ENCODE data around the gene NBPF6. TPM values are rescaled to one million over a fixed set of nuclear protein-coding genes. Genes with fewer than 3 reads are reported as not detected.
A peak's percentile ranks its signal among the peaks of the same experiment; 100 is the strongest.
"Not testable (repeated sequence)": the region's sequence is repeated elsewhere in the genome, so short reads cannot be mapped to it uniquely, and the experiment has no call there.

The NBPF6 gene, protein sequence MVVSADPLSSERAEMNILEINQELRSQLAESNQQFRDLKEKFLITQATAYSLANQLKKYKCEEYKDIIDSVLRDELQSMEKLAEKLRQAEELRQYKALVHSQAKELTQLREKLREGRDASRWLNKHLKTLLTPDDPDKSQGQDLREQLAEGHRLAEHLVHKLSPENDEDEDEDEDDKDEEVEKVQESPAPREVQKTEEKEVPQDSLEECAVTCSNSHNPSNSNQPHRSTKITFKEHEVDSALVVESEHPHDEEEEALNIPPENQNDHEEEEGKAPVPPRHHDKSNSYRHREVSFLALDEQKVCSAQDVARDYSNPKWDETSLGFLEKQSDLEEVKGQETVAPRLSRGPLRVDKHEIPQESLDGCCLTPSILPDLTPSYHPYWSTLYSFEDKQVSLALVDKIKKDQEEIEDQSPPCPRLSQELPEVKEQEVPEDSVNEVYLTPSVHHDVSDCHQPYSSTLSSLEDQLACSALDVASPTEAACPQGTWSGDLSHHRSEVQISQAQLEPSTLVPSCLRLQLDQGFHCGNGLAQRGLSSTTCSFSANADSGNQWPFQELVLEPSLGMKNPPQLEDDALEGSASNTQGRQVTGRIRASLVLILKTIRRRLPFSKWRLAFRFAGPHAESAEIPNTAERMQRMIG
- total RNA-seq (not detected), polyA plus RNA-seq (not detected)

DNA sequence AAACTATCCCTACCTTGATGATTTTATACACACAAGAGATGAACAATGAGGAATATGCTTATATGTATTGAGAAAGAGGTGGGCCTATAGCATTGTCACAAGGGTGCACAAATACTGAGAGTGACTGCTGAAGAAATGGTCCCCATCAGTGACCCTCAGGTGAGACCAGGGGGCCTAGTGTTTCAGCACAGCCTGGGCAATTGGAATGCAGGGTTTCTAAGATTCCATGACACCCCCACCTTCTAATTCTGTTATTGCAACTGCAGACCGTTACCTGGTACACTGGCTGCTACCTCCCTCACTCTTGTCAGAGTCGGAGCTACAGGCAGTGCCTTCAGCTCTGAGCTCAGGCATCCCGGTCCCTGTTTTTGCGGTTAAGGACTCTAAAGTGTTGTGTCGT, at the start of gene NBPF6:
NBPF6 (plus strand) TSS at position 301 of the 400 bp plus-strand sequence. CDS start 259 bp downstream, outside the sequence.
- 50% methylated on average over 1 of the region's 5 CpGs; no CpG with 5 or more reads in 1 of the 2 donors for WGBS, 2 donors
- intact Hi-C loops (cut with DNase I); FAIRE-seq: not testable (repeated sequence)

DNA sequence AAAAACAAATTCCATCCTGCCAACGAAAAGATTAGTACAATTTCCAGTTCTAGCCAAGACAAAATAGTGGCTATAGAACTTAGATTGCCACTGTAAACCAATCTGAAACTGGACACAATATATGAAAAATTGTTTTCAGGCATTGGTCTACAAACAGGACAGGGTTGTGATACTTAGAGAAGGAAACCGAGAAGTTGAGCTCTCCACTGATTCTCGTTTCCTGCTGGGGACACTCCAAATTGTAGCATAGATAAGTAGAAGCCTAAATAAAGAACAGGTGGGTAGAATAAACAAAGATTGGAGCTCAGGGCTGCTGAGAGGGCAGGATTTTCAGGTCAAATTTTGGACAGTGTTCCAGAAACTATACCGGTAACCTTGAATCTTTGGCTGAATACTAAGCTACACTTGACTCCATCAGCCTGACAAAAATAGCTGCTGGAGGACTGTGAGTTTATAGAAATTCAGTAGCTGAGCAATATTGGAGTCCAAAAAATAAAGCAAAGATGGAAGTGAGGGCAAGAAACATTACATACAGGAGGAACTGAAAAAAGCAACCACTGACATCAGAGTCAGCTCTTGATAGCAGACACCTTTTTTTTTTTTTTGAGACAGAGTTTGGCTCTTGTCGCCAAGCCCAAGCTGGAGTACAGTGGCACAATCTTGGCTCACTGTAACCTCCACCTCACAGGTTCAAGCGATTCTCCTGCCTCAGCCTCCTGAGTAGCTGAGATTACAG, 38.9 kb upstream of the NBPF6 start:
- H3K9me3 ChIP-seq; H3K4me3 ChIP-seq; DNase-seq; ATAC-seq; H3K4me1 ChIP-seq; intact Hi-C loops (cut with DNase I); H3K27ac ChIP-seq; H3K36me3 ChIP-seq; FAIRE-seq; H3K27me3 ChIP-seq: not testable (repeated sequence)
- WGBS, 2 donors, result no CpG with 5 or more reads among the region's 6 CpGs

More for the DNA sequence above, at the start of gene NBPF6:
- not testable (repeated sequence) for DNase-seq, H3K36me3 ChIP-seq, H3K27ac ChIP-seq, H3K27me3 ChIP-seq, H3K4me1 ChIP-seq, H3K9me3 ChIP-seq, H3K4me3 ChIP-seq, ATAC-seq

GRCh38 chr1:108420129-108420528, 30.0 kb upstream of the NBPF6 start:
- H3K36me3 ChIP-seq; H3K4me1 ChIP-seq; H3K4me3 ChIP-seq; H3K27me3 ChIP-seq; H3K9me3 ChIP-seq; H3K27ac ChIP-seq; DNase-seq; ATAC-seq; FAIRE-seq; intact Hi-C loops (cut with DNase I): not testable (repeated sequence)
- no CpG with 5 or more reads among the region's 5 CpGs for WGBS, 2 donors

DNA sequence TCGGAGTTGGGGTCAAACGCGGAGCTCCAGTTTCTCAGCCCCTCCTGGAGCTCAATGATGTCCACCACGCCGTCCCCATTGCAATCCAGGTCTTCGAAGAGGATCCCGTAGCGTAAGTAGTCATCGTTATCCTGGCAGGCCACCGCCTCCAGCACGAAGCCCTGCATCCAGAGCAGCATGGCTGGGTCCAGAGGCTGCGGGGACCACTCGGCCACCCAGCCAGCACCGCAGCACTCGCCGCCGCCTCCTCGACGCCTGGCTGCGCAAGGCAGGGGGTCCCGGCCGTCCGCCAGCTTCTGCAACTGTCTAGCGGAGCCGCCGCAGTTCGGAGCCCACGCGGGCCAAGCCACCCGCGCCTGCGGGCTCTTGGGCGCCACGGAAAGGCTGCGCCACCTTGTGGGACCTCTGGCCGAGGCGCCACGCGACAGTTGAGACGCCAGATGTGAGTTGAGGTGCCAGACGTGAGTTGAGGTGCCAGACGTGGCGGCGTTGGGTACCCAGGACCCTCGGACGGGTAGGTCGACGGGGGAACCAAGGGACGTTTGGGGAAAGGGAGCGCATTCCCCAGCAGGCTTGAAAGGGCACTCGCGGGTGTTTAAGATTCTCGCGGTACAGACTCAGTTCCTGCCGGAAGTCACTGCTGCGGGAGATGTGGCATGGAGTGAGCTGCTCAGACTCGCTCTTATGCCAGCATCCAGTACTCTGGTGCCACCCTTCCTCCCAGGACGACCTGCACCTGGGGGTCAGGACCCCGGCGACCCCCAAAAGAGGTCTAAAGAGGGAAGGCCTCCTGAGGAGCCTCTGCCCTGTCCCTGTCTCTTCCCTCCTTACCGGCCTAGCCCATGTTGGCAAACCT, 28.9 kb upstream of the NBPF6 start:
- H3K4me1 ChIP-seq; H3K9me3 ChIP-seq; DNase-seq; intact Hi-C loops (cut with DNase I); H3K4me3 ChIP-seq; FAIRE-seq; H3K36me3 ChIP-seq; H3K27me3 ChIP-seq; H3K27ac ChIP-seq: not testable (repeated sequence)
- peak in 3 of 4 donors; percentile 31 to 84 (median 56) for ATAC-seq
- WGBS, 2 donors, result no CpG with 5 or more reads among the region's 61 CpGs

GRCh38 chr1:108426877-108427276, 23.3 kb upstream of the NBPF6 start:
- H3K27me3 ChIP-seq; intact Hi-C loops (cut with DNase I); DNase-seq; H3K27ac ChIP-seq; H3K4me3 ChIP-seq; H3K4me1 ChIP-seq; H3K36me3 ChIP-seq; ATAC-seq; H3K9me3 ChIP-seq: not testable (repeated sequence)
- FAIRE-seq, result peak; percentile 88
- WGBS, 2 donors, result 29% methylated on average over 1 of the region's 1 CpG; no CpG with 5 or more reads in 1 of the 2 donors

DNA sequence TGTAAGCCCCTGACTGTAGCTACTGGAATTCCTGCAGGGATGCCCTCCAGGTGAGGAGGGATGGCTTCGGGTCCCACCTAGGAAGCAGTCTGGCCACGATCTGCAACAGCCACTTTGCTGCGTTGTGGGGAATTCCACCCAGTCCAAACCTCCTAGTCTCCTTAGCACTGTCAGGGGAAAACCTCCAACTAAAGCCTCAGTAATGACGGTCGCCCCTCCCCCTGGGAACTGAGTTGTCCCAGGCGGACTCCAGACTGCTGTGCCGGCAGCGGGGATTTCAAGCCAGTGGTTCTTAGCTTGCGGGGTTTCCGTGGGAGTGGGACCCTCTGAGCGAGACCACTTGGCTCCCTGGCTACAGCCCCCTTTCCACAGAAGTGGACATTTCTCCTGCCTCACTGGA, 18.1 kb upstream of the NBPF6 start:
- not testable (repeated sequence) for FAIRE-seq

DNA sequence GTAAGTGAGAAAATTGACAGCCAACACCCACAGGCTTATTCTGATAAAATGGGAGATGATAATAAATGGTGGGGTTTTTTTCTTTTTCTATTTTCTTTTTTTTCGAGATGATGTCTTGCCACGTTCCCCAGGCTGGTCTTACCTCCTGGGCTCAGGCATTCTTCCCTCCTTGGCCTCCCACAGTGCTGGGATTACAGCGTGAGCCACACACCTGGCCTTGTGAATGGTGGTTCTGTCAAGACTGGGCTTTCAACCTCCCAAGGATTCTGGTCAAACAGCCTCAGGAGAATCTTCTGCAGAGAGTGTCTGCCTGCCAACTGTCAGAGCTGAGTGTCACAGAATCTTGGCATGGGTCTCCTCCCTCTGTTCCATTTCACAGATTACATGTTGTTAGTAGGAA, 16.7 kb upstream of the NBPF6 start:
- FAIRE-seq; intact Hi-C loops (cut with DNase I): not testable (repeated sequence)

More for the DNA sequence above, 18.1 kb upstream of the NBPF6 start:
- H3K9me3 ChIP-seq; H3K27me3 ChIP-seq; DNase-seq; H3K4me3 ChIP-seq; H3K36me3 ChIP-seq; ATAC-seq; H3K4me1 ChIP-seq; H3K27ac ChIP-seq; intact Hi-C loops (cut with DNase I): not testable (repeated sequence)
- no CpG with 5 or more reads among the region's 11 CpGs for WGBS, 2 donors

GRCh38 chr1:108438536-108438935, 11.6 kb upstream of the NBPF6 start:
- ATAC-seq; DNase-seq; intact Hi-C loops (cut with DNase I); H3K27me3 ChIP-seq; FAIRE-seq; H3K4me3 ChIP-seq; H3K9me3 ChIP-seq; H3K4me1 ChIP-seq; H3K27ac ChIP-seq; H3K36me3 ChIP-seq: not testable (repeated sequence)

More for the DNA sequence above, 16.7 kb upstream of the NBPF6 start:
- H3K4me3 ChIP-seq, H3K9me3 ChIP-seq, H3K36me3 ChIP-seq, ATAC-seq, H3K4me1 ChIP-seq, DNase-seq, H3K27ac ChIP-seq, H3K27me3 ChIP-seq: not testable (repeated sequence)
- WGBS, 2 donors, result no CpG with 5 or more reads among the region's 3 CpGs

GRCh38 chr1:108454521-108454920, 4.4 kb downstream of the NBPF6 start:
- WGBS, 2 donors, result no CpG with 5 or more reads among the region's 2 CpGs
- H3K4me3 ChIP-seq; FAIRE-seq; H3K36me3 ChIP-seq; DNase-seq; H3K27ac ChIP-seq; H3K27me3 ChIP-seq; H3K9me3 ChIP-seq; H3K4me1 ChIP-seq; intact Hi-C loops (cut with DNase I): not testable (repeated sequence)
- peak in 3 of 4 donors; percentile 34 to 51 (median 48) for ATAC-seq

GRCh38 chr1:108458661-108459060, 8.5 kb downstream of the NBPF6 start:
- H3K27ac ChIP-seq; H3K4me1 ChIP-seq; ATAC-seq; FAIRE-seq; DNase-seq; H3K27me3 ChIP-seq; H3K9me3 ChIP-seq; H3K4me3 ChIP-seq; intact Hi-C loops (cut with DNase I); H3K36me3 ChIP-seq: not testable (repeated sequence)
- WGBS, 2 donors, result no CpG with 5 or more reads among the region's 2 CpGs

DNA sequence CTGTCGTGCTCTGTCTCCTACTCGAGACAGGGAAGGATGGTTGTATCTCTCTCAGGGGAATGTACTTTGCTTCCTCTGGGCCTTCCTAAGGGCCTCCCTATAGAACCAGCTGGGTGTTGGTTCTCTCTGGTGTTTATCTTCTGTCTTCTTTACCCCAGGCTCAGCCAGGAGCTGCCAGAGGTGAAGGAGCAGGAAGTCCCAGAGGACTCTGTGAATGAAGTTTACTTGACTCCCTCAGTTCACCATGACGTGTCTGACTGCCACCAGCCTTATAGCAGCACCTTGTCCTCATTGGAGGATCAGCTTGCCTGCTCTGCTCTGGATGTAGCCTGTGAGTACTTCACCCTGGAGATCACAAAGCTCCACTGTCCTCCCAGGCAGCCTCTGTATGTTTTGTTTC, 11.6 kb downstream of the NBPF6 start:
- DNase-seq; H3K27ac ChIP-seq; intact Hi-C loops (cut with DNase I); H3K4me3 ChIP-seq; H3K4me1 ChIP-seq; H3K27me3 ChIP-seq; FAIRE-seq; H3K9me3 ChIP-seq; ATAC-seq; H3K36me3 ChIP-seq: not testable (repeated sequence)
- no CpG with 5 or more reads among the region's 3 CpGs for WGBS, 2 donors
